IMR-90 (cell line): ENCODE data around the gene COX14.

ENCODE experiments used
- CEBPB ChIP-seq: IDR thresholded peaks from 2 replicates; pipeline ENCODE4 v1.6.1; 2012; ENCODE audit warnings: low read depth, low read length, improper control_type of control experiment
- MAFK ChIP-seq: IDR thresholded peaks from 2 replicates; pipeline ENCODE4 v1.6.1; 2012; ENCODE audit warnings: low read depth, low read length, improper control_type of control experiment
- POLR2A ChIP-seq: IDR thresholded peaks from 2 replicates; pipeline ENCODE4 v1.6.1; 2012; ENCODE audit warnings: mild to moderate bottlenecking, low read depth, low read length
- TF ChIP-seq, protein P1 (sequence below): conservative IDR thresholded peaks from 2 replicates; pipeline ENCODE4 v1.5.1; 2012; ENCODE audit warnings: mild to moderate bottlenecking, low read depth, low read length, improper control_type of control experiment

DNA sequence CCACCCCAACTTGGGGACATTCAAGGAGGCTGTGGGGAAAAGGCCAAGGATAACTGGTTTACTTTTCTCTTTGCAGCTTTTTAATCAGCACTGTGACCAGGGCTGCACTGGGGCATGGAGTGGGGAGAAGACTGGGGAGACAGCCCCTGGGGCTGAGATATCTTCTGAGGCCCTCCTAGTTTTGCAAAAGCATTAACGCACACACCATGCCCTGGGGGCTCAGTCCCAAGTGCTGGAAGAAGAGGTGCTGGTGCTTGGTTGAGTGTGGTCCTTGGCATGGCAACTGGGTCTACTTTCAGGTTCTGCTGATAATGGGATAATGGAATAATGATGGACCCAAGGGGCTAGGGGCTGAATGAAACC, 36.2 kb upstream of the COX14 start:
- TF ChIP-seq, protein P1, sequence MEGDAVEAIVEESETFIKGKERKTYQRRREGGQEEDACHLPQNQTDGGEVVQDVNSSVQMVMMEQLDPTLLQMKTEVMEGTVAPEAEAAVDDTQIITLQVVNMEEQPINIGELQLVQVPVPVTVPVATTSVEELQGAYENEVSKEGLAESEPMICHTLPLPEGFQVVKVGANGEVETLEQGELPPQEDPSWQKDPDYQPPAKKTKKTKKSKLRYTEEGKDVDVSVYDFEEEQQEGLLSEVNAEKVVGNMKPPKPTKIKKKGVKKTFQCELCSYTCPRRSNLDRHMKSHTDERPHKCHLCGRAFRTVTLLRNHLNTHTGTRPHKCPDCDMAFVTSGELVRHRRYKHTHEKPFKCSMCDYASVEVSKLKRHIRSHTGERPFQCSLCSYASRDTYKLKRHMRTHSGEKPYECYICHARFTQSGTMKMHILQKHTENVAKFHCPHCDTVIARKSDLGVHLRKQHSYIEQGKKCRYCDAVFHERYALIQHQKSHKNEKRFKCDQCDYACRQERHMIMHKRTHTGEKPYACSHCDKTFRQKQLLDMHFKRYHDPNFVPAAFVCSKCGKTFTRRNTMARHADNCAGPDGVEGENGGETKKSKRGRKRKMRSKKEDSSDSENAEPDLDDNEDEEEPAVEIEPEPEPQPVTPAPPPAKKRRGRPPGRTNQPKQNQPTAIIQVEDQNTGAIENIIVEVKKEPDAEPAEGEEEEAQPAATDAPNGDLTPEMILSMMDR, result no peak
- no peak for TF ChIP-seq MAFK
- TF ChIP-seq POLR2A, result no peak
- no peak for TF ChIP-seq CEBPB
